H9 (cell line): ENCODE measurements around the gene WDR59. TPM values are rescaled to one million over a fixed set of nuclear protein-coding genes. Genes with fewer than 3 reads are reported as not detected.

Source experiments
- DNase-seq: peaks from one replicate; pipeline ENCODE4 v3.0.0-alpha.2; 2017
- H2AFZ ChIP-seq: one replicate; pipeline ENCODE4 v1.6.1; 2013; ENCODE audit warnings: mild to moderate bottlenecking, low read length, control low read depth, moderate library complexity
- H2AK5ac ChIP-seq: 2 replicates; pipeline ENCODE4 v1.6.1; 2013; ENCODE audit warnings: low read length, control low read depth, mixed read lengths; ENCODE audit not compliant: insufficient read length
- H2BK120ac ChIP-seq: one replicate; pipeline ENCODE4 v1.6.1; 2013; ENCODE audit warnings: low read depth, mild to moderate bottlenecking, low read length, control low read depth, inconsistent platforms; ENCODE audit not compliant: poor library complexity, severe bottlenecking
- H2BK12ac ChIP-seq: 2 replicates; pipeline ENCODE4 v1.6.1; 2013; ENCODE audit warnings: low read length, control low read depth, mixed read lengths, low read depth; ENCODE audit not compliant: insufficient read length
- H2BK15ac ChIP-seq: 2 replicates; pipeline ENCODE4 v1.6.1; 2013; ENCODE audit warnings: low read depth, low read length, control low read depth
- H2BK20ac ChIP-seq: one replicate; pipeline ENCODE4 v1.6.1; 2013; ENCODE audit warnings: low read depth, mild to moderate bottlenecking, low read length, control low read depth, inconsistent platforms; ENCODE audit not compliant: poor library complexity, severe bottlenecking
- H2BK5ac ChIP-seq: 2 replicates; pipeline ENCODE4 v1.6.1; 2013; ENCODE audit warnings: low read length, control low read depth, mixed read lengths; ENCODE audit not compliant: insufficient read length
- H3K14ac ChIP-seq: 2 replicates; pipeline ENCODE4 v1.6.1; 2013; ENCODE audit warnings: low read length, control low read depth; ENCODE audit not compliant: insufficient read depth
- H3K18ac ChIP-seq: 2 replicates; pipeline ENCODE4 v1.6.1; 2013; ENCODE audit warnings: low read depth, mild to moderate bottlenecking, mixed read lengths, low read length, control low read depth; ENCODE audit not compliant: insufficient read length
- H3K23ac ChIP-seq: 2 replicates; pipeline ENCODE4 v1.6.1; 2013; ENCODE audit warnings: low read length, control low read depth, mixed read lengths, low read depth; ENCODE audit not compliant: insufficient read length
- H3K23me2 ChIP-seq: 2 replicates; pipeline ENCODE4 v1.6.1; 2013; ENCODE audit warnings: low read depth, mild to moderate bottlenecking, mixed read lengths, low read length, control low read depth; ENCODE audit not compliant: insufficient read length, poor library complexity, severe bottlenecking
- H3K27ac ChIP-seq: 2 replicates; pipeline ENCODE4 v1.5.1; 2013; ENCODE audit warnings: low read length, control low read depth, mixed read lengths, low read depth; ENCODE audit not compliant: insufficient read length
- H3K27me3 ChIP-seq: 2 replicates; pipeline ENCODE4 v1.6.1; 2013; ENCODE audit warnings: low read length, control low read depth, inconsistent platforms; ENCODE audit not compliant: insufficient read depth
- H3K4ac ChIP-seq: 2 replicates; pipeline ENCODE4 v1.6.1; 2013; ENCODE audit warnings: low read depth, mild to moderate bottlenecking, control low read depth, inconsistent platforms, low read length, moderate library complexity
- H3K4me1 ChIP-seq: 2 replicates; pipeline ENCODE4 v1.6.1; 2013; ENCODE audit warnings: low read length, control low read depth, inconsistent platforms; ENCODE audit not compliant: insufficient read depth
- H3K4me2 ChIP-seq: 2 replicates; pipeline ENCODE4 v1.6.1; 2013; ENCODE audit warnings: low read length, control low read depth, mixed read lengths; ENCODE audit not compliant: insufficient read length, insufficient read depth
- H3K56ac ChIP-seq: 2 replicates; pipeline ENCODE4 v1.6.1; 2013; ENCODE audit warnings: low read depth, mild to moderate bottlenecking, mixed read lengths, low read length, control low read depth; ENCODE audit not compliant: insufficient read length
- H3K79me1 ChIP-seq: 2 replicates; pipeline ENCODE4 v1.6.1; 2013; ENCODE audit warnings: low read depth, mild to moderate bottlenecking, moderate library complexity, low read length, control low read depth, inconsistent platforms; ENCODE audit not compliant: insufficient read depth, poor library complexity, severe bottlenecking
- H3K79me2 ChIP-seq: 2 replicates; pipeline ENCODE4 v1.6.1; 2013; ENCODE audit warnings: low read length, control low read depth, inconsistent platforms; ENCODE audit not compliant: insufficient read depth
- H3K9ac ChIP-seq: 2 replicates; pipeline ENCODE4 v1.6.1; 2013; ENCODE audit warnings: low read length, control low read depth, mixed read lengths; ENCODE audit not compliant: insufficient read length; ENCODE audit errors: extremely low read depth
- H3K9me3 ChIP-seq: one replicate; pipeline ENCODE4 v1.6.1; 2013; ENCODE audit warnings: low read depth, low read length, inconsistent platforms; ENCODE audit not compliant: control insufficient read depth
- H3T11ph ChIP-seq: one replicate; pipeline ENCODE4 v1.6.1; 2013; ENCODE audit warnings: mild to moderate bottlenecking, low read length, control low read depth, inconsistent platforms
- H4K20me1 ChIP-seq: one replicate; pipeline ENCODE4 v1.6.1; 2013; ENCODE audit not compliant: control insufficient read depth, insufficient read length, insufficient read depth
- H4K5ac ChIP-seq: 2 replicates; pipeline ENCODE4 v1.6.1; 2013; ENCODE audit warnings: low read depth, mild to moderate bottlenecking, mixed read lengths, low read length, control low read depth; ENCODE audit not compliant: insufficient read length
- H4K8ac ChIP-seq: replicated peaks from 2 replicates; pipeline ENCODE4 v1.6.1; 2013; ENCODE audit warnings: low read length, control low read depth, mixed read lengths, low read depth; ENCODE audit not compliant: insufficient read length
- H4K91ac ChIP-seq: 2 replicates; pipeline ENCODE4 v1.6.1; 2013; ENCODE audit warnings: low read depth, mild to moderate bottlenecking, moderate library complexity, mixed read lengths, low read length, control low read depth; ENCODE audit not compliant: insufficient read length
- H3K27ac Mint-ChIP-seq, 3 experiments: 2 replicates in 2 of 3; 3 replicates in 1 of 3; pipeline ENCODE4 v1.8.0; 2020 to 2021; ENCODE audit warnings: mixed read lengths in 3 of 3, mild to moderate bottlenecking in 1 of 3, moderate library complexity in 1 of 3
- H3K27me3 Mint-ChIP-seq: 2 replicates; pipeline ENCODE4 v1.8.0; 2021; ENCODE audit warnings: low read depth, mild to moderate bottlenecking, moderate library complexity, mixed read lengths
- H3K36me3 Mint-ChIP-seq, 3 experiments: 2 replicates in 2 of 3; 3 replicates in 1 of 3; pipeline ENCODE4 v1.8.0; 2020 to 2021; ENCODE audit warnings: low read depth in 3 of 3, mixed read lengths in 3 of 3; ENCODE audit not compliant: insufficient read depth in 1 of 3
- H3K4me1 Mint-ChIP-seq, 2 experiments: 2 replicates each; pipeline ENCODE4 v1.8.0; 2020; ENCODE audit warnings: mixed read lengths in 2 of 2
- H3K4me3 Mint-ChIP-seq, 2 experiments: 2 replicates in 1 of 2; 3 replicates in 1 of 2; pipeline ENCODE4 v1.8.0; 2020 to 2021; ENCODE audit warnings: mild to moderate bottlenecking in 2 of 2, mixed read lengths in 2 of 2, moderate library complexity in 1 of 2
- H3K9me3 Mint-ChIP-seq, 2 experiments: 2 replicates in 1 of 2; 3 replicates in 1 of 2; pipeline ENCODE4 v1.8.0; 2020; ENCODE audit warnings: mild to moderate bottlenecking in 2 of 2, mixed read lengths in 2 of 2, moderate library complexity in 1 of 2
- CTCF ChIP-seq: fragments of 200-600 bp; sonication (generic); conservative IDR thresholded peaks from 3 replicates; pipeline ENCODE4 v1.8.0; 2021; ENCODE audit warnings: antibody characterized with exemption, mild to moderate bottlenecking
- total RNA-seq: library from RNA; stranded (reverse); gene quantifications from 2 replicates; pipeline ENCODE4 v1.2.1, GENCODE V29; 2021

WDR59 gene
- total RNA-seq, 1 experiment from 2014 or later = 97.5 TPM

GRCh38 chr16:75029854-75030253, 44.9 kb upstream of the WDR59 start:
- DNase-seq = no peak
- Histone ChIP-seq H4K5ac (no peak overlapping the region), H2AFZ (no peak overlapping the region), H3K9ac (no peak overlapping the region), H4K91ac (no peak overlapping the region), H3K18ac (no peak overlapping the region), H3K4ac (no peak overlapping the region), H2BK15ac (no peak overlapping the region), H3K27ac (no peak overlapping the region), H4K20me1 (no peaks in the 10 kb centered on the region), H2BK5ac (no peak overlapping the region), H3K9me3 (no peaks in the 10 kb centered on the region), H3K79me1 (no peaks in the 10 kb centered on the region), H4K8ac (no peak overlapping the region), H3K4me1 (peaks cover 6% of the 10 kb centered on the region; the same call in 1 of the 2 replicates), H2BK12ac (no peak overlapping the region), H2BK20ac (no peak overlapping the region), H3K56ac (no peak overlapping the region), H3K23me2 (no peaks in the 10 kb centered on the region), H3K14ac (no peak overlapping the region), H2AK5ac (no peak overlapping the region), H2BK120ac (no peak overlapping the region), H3T11ph (no peak overlapping the region), H3K4me2 (no peak overlapping the region), H3K23ac (no peak overlapping the region), H3K79me2 (peaks cover 6% of the 10 kb centered on the region; the same call in 1 of the 2 replicates), H3K27me3 (no peaks in the 10 kb centered on the region)
- no peak overlapping the region for H3K27ac Mint-ChIP-seq
- peaks cover 0 to 12% (median 2%) of the 10 kb centered on the region in 3 experiments; a peak in 3 of 7 replicates for H3K36me3 Mint-ChIP-seq
- no peak for TF ChIP-seq CTCF
- no peaks in the 10 kb centered on the region for H3K27me3 Mint-ChIP-seq
- H3K4me1 Mint-ChIP-seq = peaks cover 0 to 6% of the 10 kb centered on the region in 2 experiments; a peak in 2 of 4 replicates
- H3K9me3 Mint-ChIP-seq = peaks cover 2 to 3% of the 10 kb centered on the region in 2 experiments; a peak in 1 of 5 replicates
- no peak overlapping the region for H3K4me3 Mint-ChIP-seq
